K562 (cell line): ENCODE results near the gene SLC16A6. TPM values are rescaled to one million over a fixed set of nuclear protein-coding genes. Genes with fewer than 3 reads are reported as not detected.
A peak's percentile ranks its signal among the peaks of the same experiment; 100 is the strongest.

Experiments used
- CREB3 ChIP-seq: fragments of 450-650 bp; conservative IDR thresholded peaks from 2 replicates; pipeline ENCODE4 v1.6.1; 2016; ENCODE audit warnings: missing genetic modification characterization, low read depth, mild to moderate bottlenecking, missing compliant biosample characterization, moderate library complexity
- DLX4 ChIP-seq: fragments of 250-450 bp; sonication (Bioruptor Pico); IDR thresholded peaks from 2 replicates; pipeline ENCODE4 v1.6.1; 2021; ENCODE audit warnings: mild to moderate bottlenecking
- FOXA3 ChIP-seq, 2 experiments: fragments of 450-650 bp in 1 of 2; sonication (generic) in 1 of 2; formaldehyde crosslinking; IDR thresholded peaks in 1 of 2; conservative IDR thresholded peaks in 1 of 2; 2 replicates each; pipeline versions ENCODE4 v1.4.0 to v1.8.0; 2020 to 2022; ENCODE audit warnings: mild to moderate bottlenecking in 2 of 2, missing genetic modification reagents in 1 of 2
- HDAC1 ChIP-seq, 2 experiments: fragments of 450-650 bp; IDR thresholded peaks; 2 replicates each; pipeline ENCODE4 v1.6.1; 2016 to 2017; ENCODE audit warnings: inconsistent platforms in 1 of 2, mild to moderate bottlenecking in 1 of 2, moderate library complexity in 1 of 2
- HNRNPLL ChIP-seq: fragments of 200-400 bp; formaldehyde crosslinking; IDR thresholded peaks from 2 replicates; pipeline ENCODE4 v1.6.1; 2017; ENCODE audit warnings: low read length, low read depth, mild to moderate bottlenecking; ENCODE audit not compliant: poor library complexity, severe bottlenecking
- KHSRP ChIP-seq: fragments of 450-650 bp; IDR thresholded peaks from 2 replicates; pipeline ENCODE4 v1.6.1; 2017
- MAX ChIP-seq: sonication (generic); formaldehyde crosslinking; IDR thresholded peaks from 2 replicates; pipeline ENCODE4 v1.9.0; 2022; ENCODE audit warnings: mild to moderate bottlenecking, missing genetic modification reagents
- MXI1 ChIP-seq: IDR thresholded peaks from 2 replicates; pipeline ENCODE4 v1.6.1; 2011; ENCODE audit warnings: low read depth, mild to moderate bottlenecking, improper control_type of control experiment, low read length
- NFATC3 ChIP-seq: fragments of 450-650 bp; IDR thresholded peaks from 2 replicates; pipeline ENCODE4 v1.6.1; 2017; ENCODE audit warnings: mild to moderate bottlenecking
- PATZ1 ChIP-seq: fragments of 250-450 bp; sonication (Bioruptor Pico); IDR thresholded peaks from 2 replicates; pipeline ENCODE4 v1.5.0; 2020; ENCODE audit warnings: mild to moderate bottlenecking, borderline replicate concordance
- POLR2A ChIP-seq: fragments of 450-650 bp; conservative IDR thresholded peaks from 2 replicates; pipeline ENCODE4 v1.6.1; 2016
- RAD21 ChIP-seq, 2 experiments: fragments of 250-450 bp in 1 of 2; fragments of 450-650 bp in 1 of 2; sonication (Bioruptor Pico) in 1 of 2; formaldehyde crosslinking in 1 of 2; IDR thresholded peaks in 1 of 2; conservative IDR thresholded peaks in 1 of 2; 2 replicates each; pipeline versions ENCODE4 v1.4.0 to v1.8.0; 2020 to 2022; ENCODE audit warnings: mild to moderate bottlenecking in 2 of 2, moderate library complexity in 1 of 2
- RBM17 ChIP-seq: fragments of 200-400 bp; formaldehyde crosslinking; IDR thresholded peaks from 2 replicates; pipeline ENCODE4 v1.6.1; 2017; ENCODE audit warnings: low read depth, mild to moderate bottlenecking, low read length, borderline replicate concordance
- SAFB ChIP-seq: fragments of 200-400 bp; formaldehyde crosslinking; IDR thresholded peaks from 2 replicates; pipeline ENCODE4 v1.6.1; 2017; ENCODE audit warnings: low read depth, low read length, borderline replicate concordance
- SIN3A ChIP-seq, 2 experiments: fragments of 150-350 bp in 1 of 2; IDR thresholded peaks; 2 replicates each; pipeline ENCODE4 v1.6.1; 2011 to 2016; ENCODE audit warnings: borderline replicate concordance in 2 of 2, low read depth in 2 of 2, low read length in 2 of 2, mild to moderate bottlenecking in 2 of 2, moderate library complexity in 2 of 2; ENCODE audit not compliant: control insufficient read depth in 1 of 2
- SIX5 ChIP-seq, 2 experiments: IDR thresholded peaks; 2 replicates each; pipeline ENCODE4 v1.6.1; 2011; ENCODE audit warnings: low read length in 2 of 2, borderline replicate concordance in 1 of 2, low read depth in 1 of 2, mild to moderate bottlenecking in 1 of 2, moderate library complexity in 1 of 2; ENCODE audit not compliant: insufficient read depth in 1 of 2
- TOE1 ChIP-seq, 2 experiments: fragments of 450-650 bp in 1 of 2; sonication (generic) in 1 of 2; formaldehyde crosslinking in 1 of 2; IDR thresholded peaks; 2 replicates each; pipeline versions ENCODE4 v1.7.1 to v1.8.0; 2016 to 2022; ENCODE audit warnings: borderline replicate concordance in 2 of 2, mild to moderate bottlenecking in 2 of 2, antibody characterized with exemption in 1 of 2, inconsistent platforms in 1 of 2, low read depth in 1 of 2, missing genetic modification reagents in 1 of 2, moderate library complexity in 1 of 2
- TRIM28 ChIP-seq: fragments of 450-650 bp; IDR thresholded peaks from 2 replicates; pipeline ENCODE4 v1.6.1; 2017
- XRCC4 ChIP-seq: IDR thresholded peaks from one replicate; pipeline ENCODE4 v1.6.1; 2011; ENCODE audit not compliant: insufficient read depth, insufficient read length; ENCODE audit errors: extremely low read depth
- ZFPM2 ChIP-seq: fragments of 250-450 bp; sonication (Bioruptor Pico); IDR thresholded peaks from 2 replicates; pipeline ENCODE4 v1.5.1; 2022; ENCODE audit warnings: mild to moderate bottlenecking
- ZNF780A ChIP-seq: fragments of 250-450 bp; sonication (Bioruptor Pico); IDR thresholded peaks from 2 replicates; pipeline ENCODE4 v1.5.0; 2021; ENCODE audit warnings: mild to moderate bottlenecking
- polyA plus RNA-seq, 8 experiments: library from polyadenylated mRNA; depleted of rRNA in 4 of 8; stranded (reverse) in 5 of 8; unstranded in 3 of 8; fragments of >200 nt; fragmentation: Nextera tagmentation in 2 of 8; fragmentation: Illumina TruSeq in 1 of 8; extraction: Ambion mirVana in 2 of 8; extraction: Trizol in 1 of 8; gene quantifications; 2 replicates each; pipeline versions ENCODE4 v1.2.1 to v1.2.3, GENCODE V29; 2011 to 2014; ENCODE audit warnings: inconsistent platforms in 1 of 8, missing spikeins in 1 of 8
- total RNA-seq, 7 experiments: library from RNA; depleted of rRNA in 6 of 7; stranded (reverse); fragments of >200 nt in 6 of 7; fragmentation: Illumina TruSeq in 2 of 7; extraction: Trizol in 2 of 7; gene quantifications; 2 replicates each; pipeline versions ENCODE4 v1.2.1 to v1.2.3, GENCODE V29; 2011 to 2021; ENCODE audit warnings: low replicate concordance in 1 of 7
- TF ChIP-seq, protein P1 (sequence below): fragments of 450-650 bp; IDR thresholded peaks from 2 replicates; pipeline ENCODE4 v1.6.1; 2016; ENCODE audit warnings: antibody characterized with exemption

SLC16A6 gene
- total and polyA plus RNA-seq, 9 of the 15 experiments (the other 6 are each of a cell fraction or from before 2014, with no cell fraction given) = 0.05 to 0.31 (median 0.15) TPM

GRCh38 chr17:68247445-68248198, 43.3 kb downstream of the SLC16A6 start, which contains the start of gene AMZ2 (continued):
- TF ChIP-seq SAFB (peak; percentile 66), TRIM28 (no peak), SIX5 (IDR thresholded peaks at IDR 0.05; ENCODE audit: borderline replicate concordance in 1 of 2, insufficient read depth in 1 of 2, low read depth in 1 of 2, low read length in 2 of 2) (no peak), ZFPM2 (no peak), HDAC1 (IDR thresholded peaks at IDR 0.05) (no peak), SIN3A (IDR thresholded peaks at IDR 0.05; ENCODE audit: borderline replicate concordance in 2 of 2, control insufficient read depth in 1 of 2, low read depth in 2 of 2, low read length in 2 of 2) (no peak; a peak in 1 of 4 replicates), PATZ1 (CRISPR knock-in tag) (no peak), TOE1 (IDR thresholded peaks at IDR 0.05; ENCODE audit: borderline replicate concordance) (no peak), TOE1 (CRISPR knock-in tag; IDR thresholded peaks at IDR 0.05; ENCODE audit: borderline replicate concordance, low read depth) (no peak), RBM17 (no peak), FOXA3 (CRISPR knock-in tag; conservative IDR thresholded peaks at IDR 0.05 in 1 of 2, IDR thresholded peaks at IDR 0.05 in 1 of 2) (peak in 1 of 2 experiments; percentile 78; a peak in 1 of 4 replicates), KHSRP (no peak), POLR2A (peak; percentile 92), RAD21 (CRISPR knock-in tag; conservative IDR thresholded peaks at IDR 0.05 in 1 of 2, IDR thresholded peaks at IDR 0.05 in 1 of 2) (no peak), CREB3 (tag) (no peak), MXI1 (peak; percentile 33; the same call in 1 of the 2 replicates), XRCC4 (no peak), HNRNPLL (peak; percentile 82), DLX4 (CRISPR knock-in tag) (no peak), MAX (CRISPR knock-in tag) (peak; percentile 98), NFATC3 (no peak), ZNF780A (CRISPR knock-in tag) (no peak)
- TF ChIP-seq, protein P1, sequence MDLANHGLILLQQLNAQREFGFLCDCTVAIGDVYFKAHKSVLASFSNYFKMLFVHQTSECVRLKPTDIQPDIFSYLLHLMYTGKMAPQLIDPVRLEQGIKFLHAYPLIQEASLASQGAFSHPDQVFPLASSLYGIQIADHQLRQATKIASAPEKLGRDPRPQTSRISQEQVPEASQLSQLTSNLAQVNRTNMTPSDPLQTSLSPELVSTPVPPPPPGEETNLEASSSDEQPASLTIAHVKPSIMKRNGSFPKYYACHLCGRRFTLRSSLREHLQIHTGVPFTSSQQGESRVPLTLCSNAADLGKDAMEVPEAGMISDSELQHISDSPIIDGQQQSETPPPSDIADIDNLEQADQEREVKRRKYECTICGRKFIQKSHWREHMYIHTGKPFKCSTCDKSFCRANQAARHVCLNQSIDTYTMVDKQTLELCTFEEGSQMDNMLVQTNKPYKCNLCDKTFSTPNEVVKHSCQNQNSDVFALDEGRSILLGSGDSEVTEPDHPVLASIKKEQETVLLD = peak; percentile 95
